ENCODE results near the gene IMP3.

- TF ChIP-seq MYC (IDR thresholded peaks at IDR 0.05; ENCODE audit: low read depth, low read length) (no peak), MYC (CRISPR knock-in tag; IDR thresholded peaks at IDR 0.05; ENCODE audit: borderline replicate concordance, low read depth) (no peak), EP300 (IDR thresholded peaks at IDR 0.05; ENCODE audit: low read length) (no peak)
Measured at GRCh38 chr15:75616766-75617165, 23.3 kb downstream of the IMP3 start.
